HepG2 (cell line): ENCODE measurements around the gene ABHD4. TPM values are rescaled to one million over a fixed set of nuclear protein-coding genes. Genes with fewer than 3 reads are reported as not detected.
A peak's percentile ranks its signal among the peaks of the same experiment; 100 is the strongest.

Source experiments
- ARHGAP35 ChIP-seq: sonication (generic); formaldehyde crosslinking; IDR thresholded peaks from 2 replicates; pipeline ENCODE4 v1.9.0; 2022; ENCODE audit warnings: mild to moderate bottlenecking, inconsistent platforms, moderate library complexity, missing genetic modification reagents, borderline replicate concordance
- FOSL1 ChIP-seq: sonication (generic); formaldehyde crosslinking; IDR thresholded peaks from 2 replicates; pipeline ENCODE4 v1.9.0; 2021; ENCODE audit warnings: missing genetic modification reagents, borderline replicate concordance
- GLMP ChIP-seq: sonication (generic); formaldehyde crosslinking; IDR thresholded peaks from 2 replicates; pipeline ENCODE4 v1.9.0; 2021; ENCODE audit warnings: missing genetic modification reagents, mild to moderate bottlenecking, borderline replicate concordance
- HDAC1 ChIP-seq: sonication (generic); formaldehyde crosslinking; IDR thresholded peaks from 2 replicates; pipeline ENCODE4 v1.5.1; 2020; ENCODE audit warnings: mild to moderate bottlenecking, missing genetic modification reagents
- HOXD1 ChIP-seq: sonication (generic); formaldehyde crosslinking; IDR thresholded peaks from 2 replicates; pipeline ENCODE4 v1.5.0; 2020; ENCODE audit warnings: missing genetic modification reagents
- MLXIP ChIP-seq: sonication (generic); formaldehyde crosslinking; IDR thresholded peaks from 2 replicates; pipeline ENCODE4 v1.9.0; 2021; ENCODE audit warnings: missing genetic modification reagents, borderline replicate concordance
- NFE2L1 ChIP-seq: sonication (generic); formaldehyde crosslinking; IDR thresholded peaks from 2 replicates; pipeline ENCODE4 v1.4.0; 2020; ENCODE audit warnings: missing genetic modification reagents, mild to moderate bottlenecking, borderline replicate concordance
- RFXANK ChIP-seq: IDR thresholded peaks from 2 replicates; pipeline ENCODE4 v1.6.1; 2016
- SMC3 ChIP-seq: IDR thresholded peaks from 2 replicates; pipeline ENCODE4 v1.6.1; 2011; ENCODE audit warnings: low read length, improper control_type of control experiment
- SP4 ChIP-seq: sonication (generic); formaldehyde crosslinking; IDR thresholded peaks from 2 replicates; pipeline ENCODE4 v1.8.1; 2023; ENCODE audit warnings: mild to moderate bottlenecking, missing genetic modification reagents
- TGIF2 ChIP-seq: IDR thresholded peaks from 2 replicates; pipeline ENCODE4 v1.6.1; 2016; ENCODE audit warnings: control low read depth, missing compliant biosample characterization
- TRIM22 ChIP-seq: fragments of 450-650 bp; IDR thresholded peaks from 2 replicates; pipeline ENCODE4 v1.6.1; 2017
- ZBTB44 ChIP-seq: sonication (generic); formaldehyde crosslinking; IDR thresholded peaks from 2 replicates; pipeline ENCODE4 v1.4.0; 2020; ENCODE audit warnings: missing genetic modification reagents
- ZBTB46 ChIP-seq: sonication (generic); formaldehyde crosslinking; IDR thresholded peaks from 2 replicates; pipeline ENCODE4 v1.4.0; 2020; ENCODE audit warnings: mild to moderate bottlenecking, missing genetic modification reagents, borderline replicate concordance
- ZFP1 ChIP-seq: IDR thresholded peaks from 2 replicates; pipeline ENCODE4 v1.6.1; 2016
- ZNF260 ChIP-seq: sonication (generic); formaldehyde crosslinking; IDR thresholded peaks from 2 replicates; pipeline ENCODE4 v1.4.0; 2020; ENCODE audit warnings: missing genetic modification reagents, low read depth, mild to moderate bottlenecking, borderline replicate concordance
- ZNF326 ChIP-seq: sonication (generic); formaldehyde crosslinking; IDR thresholded peaks from 2 replicates; pipeline ENCODE4 v1.4.0; 2020; ENCODE audit warnings: missing genetic modification reagents, borderline replicate concordance
- ZNF746 ChIP-seq: sonication (generic); formaldehyde crosslinking; IDR thresholded peaks from 2 replicates; pipeline ENCODE4 v1.8.0; 2022; ENCODE audit warnings: mild to moderate bottlenecking, missing genetic modification reagents
- ZNF879 ChIP-seq: sonication (generic); formaldehyde crosslinking; IDR thresholded peaks from 2 replicates; pipeline ENCODE4 v1.8.1; 2023; ENCODE audit warnings: missing genetic modification reagents
- polyA plus RNA-seq, 8 experiments: library from polyadenylated mRNA; depleted of rRNA in 3 of 8; stranded (reverse) in 7 of 8; unstranded in 1 of 8; fragments of >200 nt; fragmentation: Illumina TruSeq in 4 of 8; extraction: Trizol in 4 of 8; gene quantifications; 2 replicates each; pipeline versions ENCODE4 v1.2.1 to v1.2.3, GENCODE V29; 2011 to 2016; ENCODE audit warnings: low read depth in 4 of 8, missing spikeins in 1 of 8, mixed read lengths in 1 of 8; ENCODE audit not compliant: insufficient read depth in 1 of 8
- total RNA-seq, 5 experiments: library from RNA; depleted of rRNA; stranded (reverse); fragments of >200 nt; fragmentation: Illumina TruSeq; extraction: Trizol; gene quantifications; 2 replicates each; pipeline ENCODE4 v1.2.3, GENCODE V29; 2016; ENCODE audit warnings: low read depth in 1 of 5

Gene ABHD4
- total and polyA plus RNA-seq, 2 of the 13 experiments (the other 11 are each of a cell fraction or from before 2014, with no cell fraction given) = 16.1 to 47.5 TPM

- TF ChIP-seq TGIF2 (CRISPR knock-in tag) (peak; percentile 97), HDAC1 (CRISPR knock-in tag) (peak; percentile 87), ARHGAP35 (peak; percentile 65), SMC3 (no peak), GLMP (CRISPR knock-in tag) (no peak), ZNF879 (CRISPR knock-in tag) (peak; percentile 89; the same call in 1 of the 2 replicates), ZBTB44 (CRISPR knock-in tag) (peak; percentile 39; the same call in 1 of the 2 replicates), HOXD1 (CRISPR knock-in tag) (peak; percentile 28), TRIM22 (no peak), NFE2L1 (CRISPR knock-in tag) (peak; percentile 75; the same call in 1 of the 2 replicates), MLXIP (CRISPR knock-in tag) (no peak), ZNF326 (CRISPR knock-in tag) (0 out of 2 replicates have a peak, but pooled peaks have one; percentile 41), ZNF260 (CRISPR knock-in tag) (no peak), ZBTB46 (CRISPR knock-in tag) (0 out of 2 replicates have a peak, but pooled peaks have one; percentile 23), SP4 (peak; percentile 80), ZNF746 (CRISPR knock-in tag) (peak; percentile 46; the same call in 1 of the 2 replicates), FOSL1 (CRISPR knock-in tag) (no peak), RFXANK (peak; percentile 51; the same call in 1 of the 2 replicates), ZFP1 (CRISPR knock-in tag) (no peak)
Measured at GRCh38 chr14:22598099-22598895, at the start of gene ABHD4 (continued).
